Neural cell (in vitro differentiated cells): Measurements from ENCODE around the gene ADAM29. TPM values are rescaled to one million over a fixed set of nuclear protein-coding genes. Genes with fewer than 3 reads are reported as not detected.
"Not testable (repeated sequence)": the region's sequence is repeated elsewhere in the genome, so short reads cannot be mapped to it uniquely, and the experiment has no call there.

ENCODE experiments used
- H2AFZ ChIP-seq: fragments of 200-600, 300-800 bp; sonication (generic), shearing (Covaris generic); 2 replicates; pipeline ENCODE4 v1.6.0; 2014; ENCODE audit warnings: low read depth, mild to moderate bottlenecking, antibody characterized with exemption, low read length, moderate library complexity
- H3F3A ChIP-seq: fragments of 200-600 bp; shearing (Covaris generic); 2 replicates; pipeline ENCODE4 v1.6.1; 2016; ENCODE audit warnings: mild to moderate bottlenecking, moderate library complexity, mixed read lengths, antibody characterized with exemption, low read length; ENCODE audit not compliant: insufficient read depth, poor library complexity, severe bottlenecking
- H3K27ac ChIP-seq: fragments of 200-600, 300-800 bp; sonication (generic), shearing (Covaris generic); 2 replicates; pipeline ENCODE4 v1.5.1; 2014; ENCODE audit warnings: mild to moderate bottlenecking, low read length, moderate library complexity
- H3K27me3 ChIP-seq: fragments of 300-800, 200-600 bp; sonication (generic), shearing (Covaris generic); 2 replicates; pipeline ENCODE4 v1.6.0; 2014; ENCODE audit warnings: mild to moderate bottlenecking, low read depth, low read length, moderate library complexity; ENCODE audit not compliant: insufficient read depth
- H3K36me3 ChIP-seq: fragments of 300-800, 200-600 bp; sonication (generic), shearing (Covaris generic); 2 replicates; pipeline ENCODE4 v1.5.1; 2014; ENCODE audit warnings: mild to moderate bottlenecking, antibody characterized with exemption, low read length, moderate library complexity; ENCODE audit not compliant: insufficient read depth
- H3K4me2 ChIP-seq: fragments of 300-800, 200-600 bp; sonication (generic), shearing (Covaris generic); 2 replicates; pipeline ENCODE4 v1.6.0; 2014; ENCODE audit warnings: mild to moderate bottlenecking, low read length
- H3K4me3 ChIP-seq: fragments of 300-800, 200-600 bp; sonication (generic), shearing (Covaris generic); 2 replicates; pipeline ENCODE4 v1.5.1; 2014; ENCODE audit warnings: mild to moderate bottlenecking, low read length, moderate library complexity
- H3K79me2 ChIP-seq: fragments of 200-600 bp; shearing (Covaris generic); replicated peaks from 2 replicates; pipeline ENCODE4 v1.6.0; 2014; ENCODE audit warnings: mild to moderate bottlenecking, low read length, moderate library complexity; ENCODE audit not compliant: insufficient read depth
- H3K9ac ChIP-seq: fragments of 300-800, 200-600 bp; sonication (generic), shearing (Covaris generic); 2 replicates; pipeline ENCODE4 v1.6.1; 2016; ENCODE audit warnings: mild to moderate bottlenecking, low read length, mixed read lengths
- H3K9me2 ChIP-seq: fragments of 200-600 bp; shearing (Covaris generic); 2 replicates; pipeline ENCODE4 v1.6.1; 2016; ENCODE audit warnings: mild to moderate bottlenecking, low read length, mixed read lengths; ENCODE audit not compliant: insufficient read depth
- H3K9me3 ChIP-seq: fragments of 200-600, 300-800 bp; sonication (generic), shearing (Covaris generic); 2 replicates; pipeline ENCODE4 v1.6.1; 2016; ENCODE audit warnings: mild to moderate bottlenecking, mixed run types, low read length, moderate library complexity, mixed read lengths
- H4K20me1 ChIP-seq: fragments of 200-600 bp; shearing (Covaris generic); 2 replicates; pipeline ENCODE4 v1.6.1; 2016; ENCODE audit warnings: mild to moderate bottlenecking, mixed run types; ENCODE audit not compliant: insufficient read depth
- EP300 ChIP-seq: fragments of 450-650 bp; conservative IDR thresholded peaks from 2 replicates; pipeline ENCODE4 v1.6.1; 2014; ENCODE audit warnings: antibody characterized with exemption, mild to moderate bottlenecking, moderate library complexity; ENCODE audit not compliant: poor library complexity, severe bottlenecking
- EZH2 ChIP-seq: fragments of 200-600, 300-800 bp; shearing (Covaris generic), sonication (generic); IDR thresholded peaks from 2 replicates; pipeline ENCODE4 v1.6.1; 2014; ENCODE audit warnings: antibody characterized with exemption, low read length, borderline replicate concordance, mild to moderate bottlenecking; ENCODE audit not compliant: insufficient read depth, poor library complexity, severe bottlenecking
- MXI1 ChIP-seq: fragments of 450-650 bp; conservative IDR thresholded peaks from 2 replicates; pipeline ENCODE4 v1.6.1; 2014; ENCODE audit warnings: antibody characterized with exemption, mild to moderate bottlenecking; ENCODE audit not compliant: poor library complexity, severe bottlenecking
- POLR2AphosphoS5 ChIP-seq: IDR thresholded peaks from 2 replicates; pipeline ENCODE4 v1.6.1; 2012
- RAD21 ChIP-seq: fragments of 450-650 bp; conservative IDR thresholded peaks from 2 replicates; pipeline ENCODE4 v1.6.1; 2014; ENCODE audit warnings: antibody characterized with exemption, mild to moderate bottlenecking, moderate library complexity
- SMC3 ChIP-seq: fragments of 450-650 bp; conservative IDR thresholded peaks from 2 replicates; pipeline ENCODE4 v1.6.1; 2014; ENCODE audit warnings: antibody characterized with exemption, mild to moderate bottlenecking, moderate library complexity; ENCODE audit not compliant: poor library complexity
- TAF1 ChIP-seq: IDR thresholded peaks from 2 replicates; pipeline ENCODE4 v1.6.1; 2012; ENCODE audit warnings: low read depth
- polyA plus RNA-seq: library from polyadenylated mRNA; depleted of rRNA; stranded (reverse); fragments of >200 nt; gene quantifications from 2 replicates; pipeline ENCODE4 v1.2.3, GENCODE V29; 2014
- TF ChIP-seq, protein P1 (sequence below): IDR thresholded peaks from 2 replicates; pipeline ENCODE4 v1.6.1; 2012; ENCODE audit warnings: borderline replicate concordance
- TF ChIP-seq, protein P2 (sequence below): fragments of 450-650 bp; IDR thresholded peaks from 2 replicates; pipeline ENCODE4 v1.5.1; 2014; ENCODE audit warnings: antibody characterized with exemption, mild to moderate bottlenecking, moderate library complexity; ENCODE audit not compliant: poor library complexity, severe bottlenecking

ADAM29 gene
- polyA plus RNA-seq, 1 donor from 2014 or later: 0.48 TPM

GRCh38 chr4:174983128-174983750 is 65.1 kb downstream of the ADAM29 start:
- Histone ChIP-seq H3K9ac (no peak overlapping the region), H3K4me3 (no peak overlapping the region), H3K36me3 (no peaks in the 10 kb centered on the region), H3K9me3 (no peaks in the 10 kb centered on the region), H4K20me1 (no peaks in the 10 kb centered on the region), H3K4me2 (no peak overlapping the region), H3K27ac (no peak overlapping the region), H2AFZ (no peak overlapping the region), H3K9me2 (no peaks in the 10 kb centered on the region), H3F3A (no peaks in the 10 kb centered on the region), H3K27me3 (no peaks in the 10 kb centered on the region), H3K79me2 (no peaks in the 10 kb centered on the region)
- TF ChIP-seq EP300: no peak
- TF ChIP-seq, protein P1, sequence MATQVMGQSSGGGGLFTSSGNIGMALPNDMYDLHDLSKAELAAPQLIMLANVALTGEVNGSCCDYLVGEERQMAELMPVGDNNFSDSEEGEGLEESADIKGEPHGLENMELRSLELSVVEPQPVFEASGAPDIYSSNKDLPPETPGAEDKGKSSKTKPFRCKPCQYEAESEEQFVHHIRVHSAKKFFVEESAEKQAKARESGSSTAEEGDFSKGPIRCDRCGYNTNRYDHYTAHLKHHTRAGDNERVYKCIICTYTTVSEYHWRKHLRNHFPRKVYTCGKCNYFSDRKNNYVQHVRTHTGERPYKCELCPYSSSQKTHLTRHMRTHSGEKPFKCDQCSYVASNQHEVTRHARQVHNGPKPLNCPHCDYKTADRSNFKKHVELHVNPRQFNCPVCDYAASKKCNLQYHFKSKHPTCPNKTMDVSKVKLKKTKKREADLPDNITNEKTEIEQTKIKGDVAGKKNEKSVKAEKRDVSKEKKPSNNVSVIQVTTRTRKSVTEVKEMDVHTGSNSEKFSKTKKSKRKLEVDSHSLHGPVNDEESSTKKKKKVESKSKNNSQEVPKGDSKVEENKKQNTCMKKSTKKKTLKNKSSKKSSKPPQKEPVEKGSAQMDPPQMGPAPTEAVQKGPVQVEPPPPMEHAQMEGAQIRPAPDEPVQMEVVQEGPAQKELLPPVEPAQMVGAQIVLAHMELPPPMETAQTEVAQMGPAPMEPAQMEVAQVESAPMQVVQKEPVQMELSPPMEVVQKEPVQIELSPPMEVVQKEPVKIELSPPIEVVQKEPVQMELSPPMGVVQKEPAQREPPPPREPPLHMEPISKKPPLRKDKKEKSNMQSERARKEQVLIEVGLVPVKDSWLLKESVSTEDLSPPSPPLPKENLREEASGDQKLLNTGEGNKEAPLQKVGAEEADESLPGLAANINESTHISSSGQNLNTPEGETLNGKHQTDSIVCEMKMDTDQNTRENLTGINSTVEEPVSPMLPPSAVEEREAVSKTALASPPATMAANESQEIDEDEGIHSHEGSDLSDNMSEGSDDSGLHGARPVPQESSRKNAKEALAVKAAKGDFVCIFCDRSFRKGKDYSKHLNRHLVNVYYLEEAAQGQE: no peak
- no peak for TF ChIP-seq TAF1
- no peak for TF ChIP-seq RAD21
- no peak for TF ChIP-seq POLR2AphosphoS5
- TF ChIP-seq, protein P2, sequence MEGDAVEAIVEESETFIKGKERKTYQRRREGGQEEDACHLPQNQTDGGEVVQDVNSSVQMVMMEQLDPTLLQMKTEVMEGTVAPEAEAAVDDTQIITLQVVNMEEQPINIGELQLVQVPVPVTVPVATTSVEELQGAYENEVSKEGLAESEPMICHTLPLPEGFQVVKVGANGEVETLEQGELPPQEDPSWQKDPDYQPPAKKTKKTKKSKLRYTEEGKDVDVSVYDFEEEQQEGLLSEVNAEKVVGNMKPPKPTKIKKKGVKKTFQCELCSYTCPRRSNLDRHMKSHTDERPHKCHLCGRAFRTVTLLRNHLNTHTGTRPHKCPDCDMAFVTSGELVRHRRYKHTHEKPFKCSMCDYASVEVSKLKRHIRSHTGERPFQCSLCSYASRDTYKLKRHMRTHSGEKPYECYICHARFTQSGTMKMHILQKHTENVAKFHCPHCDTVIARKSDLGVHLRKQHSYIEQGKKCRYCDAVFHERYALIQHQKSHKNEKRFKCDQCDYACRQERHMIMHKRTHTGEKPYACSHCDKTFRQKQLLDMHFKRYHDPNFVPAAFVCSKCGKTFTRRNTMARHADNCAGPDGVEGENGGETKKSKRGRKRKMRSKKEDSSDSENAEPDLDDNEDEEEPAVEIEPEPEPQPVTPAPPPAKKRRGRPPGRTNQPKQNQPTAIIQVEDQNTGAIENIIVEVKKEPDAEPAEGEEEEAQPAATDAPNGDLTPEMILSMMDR: no peak

DNA sequence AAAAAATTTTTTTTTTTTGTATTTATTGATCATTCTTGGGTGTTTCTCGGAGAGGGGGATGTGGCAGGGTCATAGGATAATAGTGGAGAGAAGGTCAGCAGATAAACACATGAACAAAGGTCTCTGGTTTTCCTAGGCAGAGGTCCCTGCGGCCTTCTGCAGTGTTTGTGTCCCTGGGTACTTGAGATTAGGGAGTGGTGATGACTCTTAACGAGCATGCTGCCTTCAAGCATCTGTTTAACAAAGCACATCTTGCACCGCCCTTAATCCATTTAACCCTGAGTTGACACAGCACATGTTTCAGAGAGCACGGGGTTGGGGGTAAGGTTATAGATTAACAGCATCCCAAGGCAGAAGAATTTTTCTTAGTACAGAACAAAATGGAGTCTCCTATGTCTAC is 65.7 kb downstream of the ADAM29 start:
- H3K4me2 ChIP-seq, H3K27ac ChIP-seq, H3K4me3 ChIP-seq, H3F3A ChIP-seq, H3K36me3 ChIP-seq, H2AFZ ChIP-seq, H3K27me3 ChIP-seq, H3K9ac ChIP-seq, H3K9me3 ChIP-seq, H3K79me2 ChIP-seq, H3K9me2 ChIP-seq, H4K20me1 ChIP-seq: not testable (repeated sequence)

DNA sequence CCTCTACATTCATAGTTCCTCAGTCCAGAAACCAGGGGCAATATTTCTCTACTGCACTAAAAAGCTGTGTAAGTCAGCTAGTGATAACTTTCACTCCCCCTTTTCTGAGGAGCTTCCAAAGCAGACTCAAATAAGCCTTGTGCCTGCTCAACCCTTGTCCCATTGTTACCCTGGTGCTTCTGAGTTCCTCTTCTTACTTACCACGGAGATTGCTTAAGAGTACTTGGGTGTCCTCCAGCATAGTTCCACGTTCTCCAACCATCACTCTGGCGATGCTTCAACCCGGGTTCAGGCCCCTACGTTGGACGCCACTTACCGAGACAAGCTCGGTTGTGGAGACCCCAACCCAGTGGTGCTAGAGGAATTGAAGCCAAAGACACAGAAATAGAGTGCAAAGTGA is 71.6 kb downstream of the ADAM29 start:
- H3K9ac ChIP-seq: no peak overlapping the region
- TF ChIP-seq MXI1: no peak
- TF ChIP-seq RAD21: no peak
- TF ChIP-seq TAF1: no peak
- no peak for TF ChIP-seq POLR2AphosphoS5
- TF ChIP-seq EZH2: no peak
- TF ChIP-seq SMC3: no peak
- TF ChIP-seq EP300: no peak
- TF ChIP-seq, protein P1: no peak
- H3K9me3 ChIP-seq: no peaks in the 10 kb centered on the region
- H3K27me3 ChIP-seq: no peaks in the 10 kb centered on the region
- no peak overlapping the region for H3K4me3 ChIP-seq
- H4K20me1 ChIP-seq: no peaks in the 10 kb centered on the region
- no peaks in the 10 kb centered on the region for H3K9me2 ChIP-seq
- H3K79me2 ChIP-seq: no peaks in the 10 kb centered on the region
- no peaks in the 10 kb centered on the region for H3K36me3 ChIP-seq
- H2AFZ ChIP-seq: no peak overlapping the region
- no peaks in the 10 kb centered on the region for H3F3A ChIP-seq
- H3K27ac ChIP-seq: no peak overlapping the region
- H3K4me2 ChIP-seq: no peak overlapping the region
